SU-DHL-6 (cell line): ENCODE measurements around the gene MYBPH.

ENCODE experiments used
- CTCF ChIP-seq: fragments of 200-600 bp; sonication (generic); IDR thresholded peaks from one replicate; pipeline ENCODE4 v1.5.1; 2017; ENCODE audit warnings: antibody characterized with exemption, mild to moderate bottlenecking, low read length, moderate library complexity; ENCODE audit not compliant: insufficient read depth, poor library complexity, severe bottlenecking
- EZH2phosphoT487 ChIP-seq: fragments of 200-600 bp; sonication (generic), shearing (Covaris generic); conservative IDR thresholded peaks from 2 replicates; pipeline ENCODE4 v1.6.1; 2018; ENCODE audit warnings: mild to moderate bottlenecking, antibody characterized with exemption, low read length, moderate library complexity, mixed read lengths

DNA sequence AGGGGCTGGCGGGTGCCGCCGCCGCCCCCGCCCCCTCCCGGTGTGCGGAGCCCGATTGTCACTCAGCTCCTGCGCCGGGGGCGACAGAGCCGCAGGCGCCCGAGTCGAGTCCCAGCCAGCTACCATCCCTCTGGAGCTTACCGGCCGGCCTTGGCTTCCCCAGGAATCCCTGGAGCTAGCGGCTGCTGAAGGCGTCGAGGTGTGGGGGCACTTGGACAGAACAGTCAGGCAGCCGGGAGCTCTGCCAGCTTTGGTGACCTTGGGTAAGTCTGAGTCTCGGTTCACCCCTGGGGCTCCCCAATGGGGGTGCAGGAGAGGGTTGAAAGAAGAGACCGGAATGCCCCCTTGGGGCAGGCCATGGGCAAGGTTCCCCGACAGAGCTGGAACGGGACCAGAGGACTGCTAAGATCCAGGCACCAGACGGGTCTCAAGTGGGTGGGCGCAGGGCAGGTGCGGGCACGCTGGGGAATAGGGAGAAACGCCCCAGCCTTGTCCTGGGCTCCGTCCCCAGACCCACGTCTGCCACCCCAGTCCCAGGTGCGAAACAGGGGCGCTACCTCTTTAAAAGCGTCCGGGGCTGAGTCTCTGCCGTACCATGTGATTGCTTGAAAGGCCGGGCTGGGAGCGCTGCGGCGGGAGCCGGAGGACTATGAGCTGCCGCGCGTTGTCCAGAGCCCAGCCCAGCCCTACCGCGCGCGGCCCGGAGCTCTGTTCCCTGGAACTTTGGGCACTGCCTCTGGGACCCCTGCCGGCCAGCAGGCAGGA, 47.8 kb downstream of the MYBPH start, which contains the start of gene ADORA1:
- no peak for TF ChIP-seq CTCF
- no peak for TF ChIP-seq EZH2phosphoT487
